ENCODE results near the gene A2M. TPM values are rescaled to one million over a fixed set of nuclear protein-coding genes. Genes with fewer than 3 reads are reported as not detected.

The A2M gene
- total and polyA plus RNA-seq, 7 donors = 42.6 to 242 (median 86.0) TPM

- TF ChIP-seq, protein P1, sequence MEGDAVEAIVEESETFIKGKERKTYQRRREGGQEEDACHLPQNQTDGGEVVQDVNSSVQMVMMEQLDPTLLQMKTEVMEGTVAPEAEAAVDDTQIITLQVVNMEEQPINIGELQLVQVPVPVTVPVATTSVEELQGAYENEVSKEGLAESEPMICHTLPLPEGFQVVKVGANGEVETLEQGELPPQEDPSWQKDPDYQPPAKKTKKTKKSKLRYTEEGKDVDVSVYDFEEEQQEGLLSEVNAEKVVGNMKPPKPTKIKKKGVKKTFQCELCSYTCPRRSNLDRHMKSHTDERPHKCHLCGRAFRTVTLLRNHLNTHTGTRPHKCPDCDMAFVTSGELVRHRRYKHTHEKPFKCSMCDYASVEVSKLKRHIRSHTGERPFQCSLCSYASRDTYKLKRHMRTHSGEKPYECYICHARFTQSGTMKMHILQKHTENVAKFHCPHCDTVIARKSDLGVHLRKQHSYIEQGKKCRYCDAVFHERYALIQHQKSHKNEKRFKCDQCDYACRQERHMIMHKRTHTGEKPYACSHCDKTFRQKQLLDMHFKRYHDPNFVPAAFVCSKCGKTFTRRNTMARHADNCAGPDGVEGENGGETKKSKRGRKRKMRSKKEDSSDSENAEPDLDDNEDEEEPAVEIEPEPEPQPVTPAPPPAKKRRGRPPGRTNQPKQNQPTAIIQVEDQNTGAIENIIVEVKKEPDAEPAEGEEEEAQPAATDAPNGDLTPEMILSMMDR (IDR thresholded peaks at IDR 0.05) = no peak
- WGBS, 3 donors = 87 to 92% (median 92%) methylated on average over 5 of the region's 5 CpGs
- Histone ChIP-seq H3K4me1 (no peaks in the 10 kb centered on the region), H3K4me3 (no peak overlapping the region), H3K9me3 (no peaks in the 10 kb centered on the region), H3K27ac (no peak overlapping the region), H3K27me3 (ENCODE audit: insufficient read depth in 3 of 3, low read length in 2 of 3) (no peaks in the 10 kb centered on the region), H3K36me3 (ENCODE audit: insufficient read depth in 1 of 2, low read depth in 1 of 2) (no peaks in the 10 kb centered on the region)
- ATAC-seq = no peak
- intact Hi-C loops (cut with DNase I) = no loop called here
- DNase-seq = no peak
These were observed 20.2 kb upstream of the A2M start for GRCh38 chr12:9135903-9136310.

DNA sequence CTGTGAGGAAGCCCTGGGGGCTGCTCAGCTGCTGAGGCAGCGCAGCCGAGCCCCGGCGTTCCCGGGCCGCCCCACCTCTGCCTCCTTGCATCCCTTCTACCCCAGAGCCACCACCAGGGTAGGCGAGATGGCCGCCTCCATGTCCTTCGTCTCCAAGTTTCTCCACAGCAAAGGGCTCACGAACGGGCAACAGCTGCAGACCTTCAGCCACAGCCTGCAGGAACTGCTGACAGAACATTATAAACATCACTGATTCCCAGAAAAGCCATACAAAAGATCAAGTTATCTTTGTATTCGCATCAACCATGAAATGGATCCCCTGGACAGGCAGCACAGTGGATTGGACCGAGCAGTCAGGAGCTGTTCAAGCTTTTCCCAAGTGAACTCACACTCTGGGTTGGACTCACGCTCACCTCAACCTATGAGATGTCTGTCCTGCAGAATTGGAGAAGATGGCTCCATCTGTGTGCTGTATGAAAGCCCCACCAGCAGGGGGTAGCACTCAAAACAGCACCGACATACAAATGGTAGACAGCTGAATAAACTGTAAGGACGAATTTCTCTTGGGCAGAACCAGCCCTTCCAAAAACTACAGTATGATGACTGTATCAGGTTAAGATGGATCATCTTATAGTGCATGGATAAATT lies 19.4 kb upstream of the A2M start:
- Histone ChIP-seq H3K27me3 (ENCODE audit: insufficient read depth in 3 of 3, low read length in 2 of 3) (no peaks in the 10 kb centered on the region), H3K9me3 (peaks cover 2% of the 10 kb centered on the region), H3K4me3 (no peak overlapping the region), H3K4me1 (no peaks in the 10 kb centered on the region), H3K36me3 (ENCODE audit: insufficient read depth in 1 of 2, low read depth in 1 of 2) (no peaks in the 10 kb centered on the region), H3K27ac (no peak overlapping the region)
- 72 to 81% (median 76%) methylated on average over 16 of the region's 16 CpGs for WGBS, 3 donors
- DNase-seq (no peak), ATAC-seq (no peak)
- TF ChIP-seq, protein P1 (IDR thresholded peaks at IDR 0.05) = no peak
- intact Hi-C loops (cut with DNase I) = no loop called here

DNA sequence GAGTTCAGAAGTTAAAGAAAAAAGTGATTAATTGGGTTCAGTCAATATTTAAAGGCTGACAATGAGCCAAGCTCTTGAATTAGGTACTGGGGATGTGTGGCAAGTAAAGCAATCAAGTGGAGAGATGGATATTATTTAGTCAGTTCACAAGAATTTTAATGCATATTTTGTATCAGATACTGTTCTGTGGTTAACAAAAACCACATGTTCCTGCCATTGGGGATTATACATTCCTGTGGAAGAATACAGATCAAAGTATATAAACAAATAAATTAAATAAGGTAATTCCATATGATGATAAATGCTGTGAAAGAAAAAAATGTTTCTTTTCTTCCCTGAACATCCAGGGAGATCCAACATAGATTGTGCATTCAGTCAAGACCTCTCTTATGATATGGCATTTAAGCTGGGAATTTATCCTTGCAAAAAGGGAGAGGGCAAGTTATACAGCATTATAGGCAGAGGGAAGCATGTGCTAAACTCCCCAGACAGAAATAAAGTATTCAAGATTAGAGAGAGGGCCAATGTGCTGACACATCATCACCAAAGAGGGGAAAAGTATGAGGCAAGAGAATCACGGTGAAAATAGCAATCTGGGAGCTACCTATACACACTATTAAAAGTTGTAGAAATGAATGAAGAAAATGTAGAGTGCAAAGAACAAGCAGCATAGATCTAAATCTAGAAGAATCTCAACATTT lies 17.6 kb upstream of the A2M start:
- TF ChIP-seq, protein P1 (IDR thresholded peaks at IDR 0.05) = no peak
- no peaks in the 10 kb centered on the region for H3K4me1 ChIP-seq
- 39 to 61% (median 45%) methylated on average over 1 of the region's 1 CpG for WGBS, 3 donors
- DNase-seq = no peak
- no peak overlapping the region for H3K27ac ChIP-seq
- ATAC-seq = no peak
- peaks cover 3% of the 10 kb centered on the region for H3K9me3 ChIP-seq
- H3K27me3 ChIP-seq (ENCODE audit: insufficient read depth in 3 of 3, low read length in 2 of 3) = no peaks in the 10 kb centered on the region
- H3K4me3 ChIP-seq = no peak overlapping the region
- H3K36me3 ChIP-seq (ENCODE audit: insufficient read depth in 1 of 2, low read depth in 1 of 2) = no peaks in the 10 kb centered on the region
- intact Hi-C loops (cut with DNase I) = no loop called here

DNA sequence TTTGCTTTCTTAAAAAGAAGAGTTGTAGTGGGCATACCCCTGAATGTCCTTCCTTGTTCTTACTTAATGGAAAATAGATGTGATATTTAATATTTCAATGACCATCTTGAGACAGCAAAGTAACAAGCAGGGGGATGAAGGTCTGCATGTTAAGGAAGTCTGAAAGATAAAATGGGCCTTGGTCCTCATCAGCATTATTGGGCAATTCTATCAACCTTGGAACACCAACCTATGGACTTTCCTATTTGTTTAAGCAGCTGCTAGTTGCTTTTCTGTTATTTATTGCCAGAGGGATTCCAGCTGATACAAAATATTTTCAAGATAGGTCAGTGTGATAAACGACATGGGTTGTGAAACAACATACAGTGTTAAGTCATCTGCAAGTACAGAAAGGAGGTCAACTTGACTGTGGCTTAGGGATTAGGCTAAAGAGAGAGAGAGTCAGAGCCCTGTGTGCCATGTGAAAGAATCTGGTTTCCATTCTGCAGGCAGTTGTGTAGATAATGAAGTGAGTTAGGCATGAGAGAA lies 16.4 kb upstream of the A2M start:
- Histone ChIP-seq H3K27me3 (ENCODE audit: insufficient read depth in 3 of 3, low read length in 2 of 3) (no peaks in the 10 kb centered on the region), H3K9me3 (peaks cover 3% of the 10 kb centered on the region), H3K4me1 (no peaks in the 10 kb centered on the region), H3K27ac (no peak overlapping the region), H3K36me3 (ENCODE audit: insufficient read depth in 1 of 2, low read depth in 1 of 2) (no peaks in the 10 kb centered on the region), H3K4me3 (no peak overlapping the region)
- intact Hi-C loops (cut with DNase I) = no loop called here
- TF ChIP-seq, protein P1 (IDR thresholded peaks at IDR 0.05) = no peak
- 15 to 39% (median 35%) methylated on average over 1 of the region's 1 CpG for WGBS, 3 donors
- DNase-seq (no peak), ATAC-seq (no peak)
